Activated T-helper 1 cell treated with anti-CD3 and anti-CD28 coated beads, Interleukin-12 subunit alpha, Interleukin-12 subunit beta, Interleukin-2, Interleukin-4 antibody, amounts not matched to agents 30 ng/mL and 10 ng/mL and 1 ng/mL, durations not matched to agents 14 hours and 24 hours and 36 hours (primary cell): ENCODE measurements around the gene ADAM12. TPM values are rescaled to one million over a fixed set of nuclear protein-coding genes. Genes with fewer than 3 reads are reported as not detected.

Experiments
- DNase-seq: peaks from one replicate; pipeline ENCODE4 v3.0.0; 2021; ENCODE audit warnings: low spot score
- H3K27ac Mint-ChIP-seq: one replicate; pipeline ENCODE4 v1.8.0; 2021; ENCODE audit warnings: mild to moderate bottlenecking, mixed read lengths
- H3K27me3 Mint-ChIP-seq: one replicate; pipeline ENCODE4 v1.8.0; 2022; ENCODE audit warnings: mild to moderate bottlenecking, moderate library complexity, mixed read lengths; ENCODE audit not compliant: insufficient read depth
- H3K36me3 Mint-ChIP-seq: one replicate; pipeline ENCODE4 v1.8.0; 2021; ENCODE audit warnings: low read depth, mixed read lengths
- H3K4me1 Mint-ChIP-seq: one replicate; pipeline ENCODE4 v1.8.0; 2021; ENCODE audit warnings: low read depth, mixed read lengths
- H3K4me3 Mint-ChIP-seq: one replicate; pipeline ENCODE4 v1.8.0; 2021; ENCODE audit warnings: mild to moderate bottlenecking, moderate library complexity, mixed read lengths
- H3K9me3 Mint-ChIP-seq: one replicate; pipeline ENCODE4 v1.8.0; 2021; ENCODE audit warnings: mixed read lengths
- intact Hi-C: fragments of 100-400 bp; cut with micrococcal nuclease; formaldehyde crosslinking; loops from one replicate; pipeline ENCODE4 v1.15.1; 2024
- total RNA-seq: library from RNA; stranded (reverse); gene quantifications from 2 replicates; pipeline ENCODE4 v1.2.3, GENCODE V29; 2022

Gene ADAM12
- total RNA-seq, 1 donor from 2014 or later: not detected

DNA sequence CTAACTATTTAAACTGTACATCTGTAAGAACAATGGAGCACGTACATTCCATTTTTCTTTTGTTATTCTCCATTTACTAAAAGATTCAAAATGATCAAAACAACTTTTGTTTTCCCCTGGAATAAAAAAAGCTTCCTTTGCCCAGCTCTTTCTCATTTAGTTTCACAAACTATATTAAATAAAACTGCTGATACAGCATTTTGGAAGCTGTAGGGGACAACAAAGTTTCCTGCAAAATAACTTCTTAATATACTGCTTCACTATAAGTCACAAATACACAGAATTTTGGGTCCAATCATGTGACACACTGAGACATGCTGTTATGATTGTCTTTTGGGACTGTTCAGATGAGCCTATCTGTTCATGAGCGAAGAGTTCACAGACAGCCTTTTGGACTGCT, 222.4 kb downstream of the ADAM12 start:
- no peak overlapping the region for H3K27ac Mint-ChIP-seq
- no peaks in the 10 kb centered on the region for H3K27me3 Mint-ChIP-seq

DNA sequence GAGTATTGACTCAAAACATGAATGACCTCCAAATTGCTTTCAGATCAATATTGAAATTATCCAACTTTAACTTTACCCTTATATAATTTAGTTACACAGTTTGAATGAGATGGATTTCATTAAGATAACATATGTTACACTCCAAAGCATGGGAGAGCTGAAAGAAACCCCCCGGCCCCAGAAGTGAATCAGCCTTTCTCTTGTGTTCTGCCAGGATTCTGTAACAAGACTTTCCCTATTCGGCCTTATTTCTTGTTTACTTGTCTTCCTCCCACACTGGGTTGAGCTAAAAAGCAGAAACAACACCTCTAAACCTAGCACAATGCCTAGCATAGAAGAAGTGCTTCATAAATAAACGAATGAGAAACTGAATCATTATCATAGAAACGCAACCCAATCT, 224.8 kb downstream of the ADAM12 start:
- DNase-seq: no peak
- no peaks in the 10 kb centered on the region for H3K9me3 Mint-ChIP-seq
- H3K4me1 Mint-ChIP-seq: no peaks in the 10 kb centered on the region
- intact Hi-C loops: no loop called here
- H3K36me3 Mint-ChIP-seq: no peaks in the 10 kb centered on the region
- H3K27me3 Mint-ChIP-seq: no peaks in the 10 kb centered on the region
- no peak overlapping the region for H3K4me3 Mint-ChIP-seq
- no peak overlapping the region for H3K27ac Mint-ChIP-seq

More for the DNA sequence above, 222.4 kb downstream of the ADAM12 start:
- intact Hi-C loops: no loop called here
- H3K9me3 Mint-ChIP-seq: no peaks in the 10 kb centered on the region
- H3K4me3 Mint-ChIP-seq: no peak overlapping the region
- H3K36me3 Mint-ChIP-seq: no peaks in the 10 kb centered on the region
- H3K4me1 Mint-ChIP-seq: no peaks in the 10 kb centered on the region
- DNase-seq: no peak

DNA sequence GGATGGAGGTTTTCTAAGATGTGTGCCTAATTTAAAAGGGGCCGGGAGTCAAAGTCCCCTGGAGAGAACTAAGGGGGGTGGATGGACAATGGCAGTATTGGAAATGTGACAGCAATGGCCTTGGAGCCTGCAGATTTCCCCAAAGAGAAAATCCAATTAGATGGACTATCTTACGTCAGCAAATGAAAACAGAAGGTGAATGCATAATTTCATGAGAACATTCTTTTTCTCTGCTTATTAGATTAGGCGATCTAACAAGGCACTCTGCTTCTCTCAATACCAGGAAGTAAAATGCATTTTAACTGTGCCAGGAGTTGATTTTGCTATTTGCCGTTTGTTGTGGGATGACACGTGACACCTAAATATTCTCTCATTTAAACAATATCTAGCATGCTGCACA, 226.6 kb downstream of the ADAM12 start:
- Mint-ChIP-seq H3K4me1 (no peaks in the 10 kb centered on the region), H3K36me3 (no peaks in the 10 kb centered on the region), H3K9me3 (no peaks in the 10 kb centered on the region), H3K27me3 (no peaks in the 10 kb centered on the region), H3K27ac (no peak overlapping the region), H3K4me3 (no peak overlapping the region)
- DNase-seq: no peak
- intact Hi-C loops: no loop called here

DNA sequence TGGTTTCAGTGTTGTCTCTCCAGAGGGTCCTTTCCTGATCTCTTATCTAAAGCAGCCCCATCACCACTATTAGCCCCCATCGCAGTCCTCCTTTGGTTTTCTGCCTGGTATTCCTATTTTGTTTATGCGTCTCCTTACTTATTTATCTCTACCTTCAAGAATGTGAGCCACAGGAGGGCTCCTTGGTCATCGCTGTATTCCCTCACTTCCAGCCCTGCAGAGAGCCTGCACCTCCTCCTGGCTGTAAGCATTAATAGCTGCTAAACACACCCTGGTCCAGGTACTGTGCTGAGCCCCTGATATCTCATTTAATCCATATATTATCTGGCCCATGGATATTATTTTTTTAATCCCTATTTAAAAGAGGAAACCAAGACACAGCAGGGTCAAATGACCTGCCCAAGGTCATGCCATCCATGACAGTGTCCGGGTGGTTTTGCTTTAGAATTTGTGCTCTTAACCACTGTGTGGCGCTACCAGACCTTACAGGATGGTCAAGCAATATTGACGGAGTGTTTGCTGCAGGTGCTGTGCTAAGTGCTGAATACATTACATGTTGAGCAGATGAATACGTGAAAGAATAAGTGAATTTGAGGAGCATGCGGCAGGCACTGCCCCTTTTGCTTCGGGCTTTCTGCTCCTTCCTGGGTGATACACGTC, 227.2 kb downstream of the ADAM12 start:
- intact Hi-C loops: no loop called here
- no peaks in the 10 kb centered on the region for H3K27me3 Mint-ChIP-seq
- no peaks in the 10 kb centered on the region for H3K36me3 Mint-ChIP-seq
- DNase-seq: no peak
- H3K4me3 Mint-ChIP-seq: no peak overlapping the region
- H3K4me1 Mint-ChIP-seq: no peaks in the 10 kb centered on the region
- no peak overlapping the region for H3K27ac Mint-ChIP-seq
- no peaks in the 10 kb centered on the region for H3K9me3 Mint-ChIP-seq

DNA sequence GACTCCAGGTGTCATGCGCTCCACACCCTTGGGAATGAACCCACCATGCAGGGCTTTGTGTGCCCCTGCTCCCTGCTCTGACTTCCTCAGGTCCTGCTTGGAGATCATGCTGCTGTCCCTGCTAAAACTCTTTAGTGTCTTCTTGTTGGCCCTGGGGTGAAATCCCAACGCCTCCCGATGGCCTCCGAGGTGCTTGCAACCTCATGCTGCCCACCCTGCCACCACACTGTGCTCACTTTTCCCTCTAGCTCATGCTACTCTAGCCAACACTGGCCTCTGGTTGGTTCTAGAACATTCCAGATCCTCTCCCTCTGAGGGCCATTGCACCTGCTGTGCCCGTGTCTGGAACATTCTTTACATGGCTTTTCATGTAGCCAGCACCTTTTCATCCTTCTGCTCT, 227.7 kb downstream of the ADAM12 start:
- no peaks in the 10 kb centered on the region for H3K9me3 Mint-ChIP-seq
- H3K4me3 Mint-ChIP-seq: no peak overlapping the region
- H3K4me1 Mint-ChIP-seq: no peaks in the 10 kb centered on the region

DNA sequence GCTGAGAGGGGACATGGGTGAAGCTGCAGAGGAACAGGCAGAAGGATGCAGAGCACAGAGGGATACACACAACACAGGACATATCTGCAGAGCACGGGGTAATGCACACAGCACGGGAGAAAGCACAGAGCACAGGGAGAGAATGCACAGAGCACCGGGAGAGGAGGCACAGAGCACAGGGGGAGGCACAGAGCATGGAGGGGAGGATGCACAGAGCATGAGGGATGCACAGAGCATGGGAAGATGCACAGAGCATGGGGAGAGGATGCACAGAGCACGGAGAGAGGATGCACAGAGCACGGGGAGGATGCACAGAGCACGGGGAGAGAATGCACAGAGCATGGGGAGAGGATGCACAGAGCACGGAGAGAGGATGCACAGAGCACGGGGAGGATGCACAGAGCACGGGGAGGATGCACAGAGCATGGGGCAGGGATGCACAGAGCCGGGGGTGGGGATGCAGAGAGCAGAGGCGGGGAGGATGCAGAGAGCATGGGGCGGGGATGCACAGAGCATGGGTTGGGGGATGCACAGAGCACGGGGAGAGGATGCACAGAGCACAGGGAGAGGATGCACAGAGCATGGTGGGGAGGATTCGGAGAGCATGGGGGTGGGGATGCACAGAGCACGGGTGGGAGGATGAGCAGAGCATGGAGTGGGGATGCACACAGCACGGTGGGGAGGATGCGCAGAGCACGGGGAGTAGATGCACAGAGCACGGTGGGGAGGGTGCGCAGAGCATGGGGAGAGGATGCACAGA, 230.0 kb downstream of the ADAM12 start:
- DNase-seq: no peak
- H3K27me3 Mint-ChIP-seq: no peaks in the 10 kb centered on the region
- H3K9me3 Mint-ChIP-seq: no peaks in the 10 kb centered on the region
- H3K4me3 Mint-ChIP-seq: no peak overlapping the region
- H3K4me1 Mint-ChIP-seq: no peaks in the 10 kb centered on the region
- no peak overlapping the region for H3K27ac Mint-ChIP-seq
- intact Hi-C loops: no loop called here
- no peaks in the 10 kb centered on the region for H3K36me3 Mint-ChIP-seq

More for the DNA sequence above, 227.7 kb downstream of the ADAM12 start:
- intact Hi-C loops: no loop called here
- no peak for DNase-seq
- Mint-ChIP-seq H3K27me3 (no peaks in the 10 kb centered on the region), H3K27ac (no peak overlapping the region), H3K36me3 (no peaks in the 10 kb centered on the region)

DNA sequence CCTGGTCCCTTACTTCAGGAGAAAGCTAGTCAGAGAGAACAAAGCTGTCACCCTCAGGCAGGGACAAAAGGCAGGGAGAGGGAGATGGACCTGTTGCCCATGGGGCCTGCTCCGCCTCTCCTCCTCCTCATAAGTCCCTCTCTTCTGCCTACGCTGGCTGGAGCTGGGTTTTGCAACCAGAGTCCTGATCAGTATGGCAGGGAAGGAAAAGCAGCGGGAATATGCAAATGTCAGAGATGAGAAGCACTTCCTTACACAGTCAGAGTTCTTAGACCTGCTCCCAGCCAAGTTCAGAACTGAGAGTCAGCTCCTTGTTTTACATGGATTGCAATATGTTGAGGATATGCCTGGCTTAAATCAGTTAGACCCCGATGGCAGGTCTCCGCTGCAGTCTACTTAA, 231.1 kb downstream of the ADAM12 start:
- H3K4me1 Mint-ChIP-seq: no peaks in the 10 kb centered on the region
- intact Hi-C loops: no loop called here
- no peak overlapping the region for H3K27ac Mint-ChIP-seq
- no peaks in the 10 kb centered on the region for H3K36me3 Mint-ChIP-seq
- no peaks in the 10 kb centered on the region for H3K9me3 Mint-ChIP-seq
- no peak overlapping the region for H3K4me3 Mint-ChIP-seq
- no peak for DNase-seq
- H3K27me3 Mint-ChIP-seq: no peaks in the 10 kb centered on the region

DNA sequence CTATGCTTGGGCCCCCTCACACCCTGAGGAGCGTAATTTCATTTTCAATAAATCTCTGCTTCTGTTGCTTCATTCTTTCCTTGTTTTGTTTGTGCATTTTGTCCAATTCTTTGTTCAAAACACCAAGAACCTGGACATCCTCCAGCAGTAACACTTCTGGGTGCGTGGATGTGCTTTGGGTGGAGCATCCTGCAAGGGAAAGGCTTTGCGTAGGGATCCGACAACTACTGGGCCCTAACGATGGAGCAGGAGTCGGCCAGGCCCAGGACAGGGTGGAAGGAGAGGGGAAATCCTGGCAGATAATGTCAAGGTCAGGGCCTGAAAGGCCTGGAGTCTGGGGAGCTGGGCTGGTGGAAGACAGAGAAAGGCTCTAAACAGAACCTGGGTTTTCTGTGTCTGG, 231.8 kb downstream of the ADAM12 start:
- H3K9me3 Mint-ChIP-seq: no peaks in the 10 kb centered on the region
- intact Hi-C loops: no loop called here
- H3K27me3 Mint-ChIP-seq: no peaks in the 10 kb centered on the region
- H3K4me1 Mint-ChIP-seq: no peaks in the 10 kb centered on the region
- no peak overlapping the region for H3K27ac Mint-ChIP-seq
- H3K36me3 Mint-ChIP-seq: no peaks in the 10 kb centered on the region
- no peak overlapping the region for H3K4me3 Mint-ChIP-seq
- no peak for DNase-seq

DNA sequence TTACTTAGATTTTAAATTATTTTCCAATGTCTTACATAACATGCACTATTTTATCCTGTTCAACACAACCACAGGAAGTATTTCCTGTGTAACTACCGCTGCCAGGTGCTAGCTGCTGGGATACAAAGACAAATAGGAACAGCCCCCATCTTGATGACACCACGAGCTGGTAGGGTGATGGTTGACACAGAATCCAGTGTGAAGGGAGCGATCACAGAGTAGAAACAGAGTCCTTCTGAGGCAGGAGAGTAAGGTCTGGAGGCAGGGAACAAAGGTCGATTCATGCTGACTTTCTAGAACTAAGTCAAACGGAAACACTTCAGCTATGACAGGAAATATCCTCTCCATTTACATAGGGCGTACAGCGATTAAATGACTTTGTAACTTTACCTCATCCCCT, 232.3 kb downstream of the ADAM12 start:
- no peak for DNase-seq
- Mint-ChIP-seq H3K27ac (no peak overlapping the region), H3K9me3 (no peaks in the 10 kb centered on the region), H3K4me3 (no peak overlapping the region), H3K36me3 (no peaks in the 10 kb centered on the region), H3K4me1 (no peaks in the 10 kb centered on the region), H3K27me3 (no peaks in the 10 kb centered on the region)
- intact Hi-C loops: no loop called here

DNA sequence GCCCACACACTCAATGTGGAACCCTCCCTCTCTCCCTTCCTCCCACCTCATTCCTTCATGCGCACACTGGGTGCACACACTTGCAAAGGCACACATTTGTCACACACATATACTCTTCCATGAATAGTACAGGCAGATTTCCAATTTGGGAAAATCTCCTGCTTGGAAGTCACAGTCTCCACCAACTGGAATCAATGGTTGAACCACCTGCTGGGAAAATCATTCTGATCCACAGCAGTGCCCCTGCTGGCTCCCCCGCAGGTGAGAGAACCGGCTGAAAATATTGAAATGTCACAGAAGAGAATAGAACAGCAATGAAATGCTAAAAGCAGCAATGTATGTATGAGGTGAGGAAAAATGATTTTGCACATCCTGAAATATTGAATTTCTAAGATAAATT, 232.7 kb downstream of the ADAM12 start:
- Mint-ChIP-seq H3K27me3 (no peaks in the 10 kb centered on the region), H3K4me3 (no peak overlapping the region), H3K4me1 (no peaks in the 10 kb centered on the region), H3K9me3 (no peaks in the 10 kb centered on the region), H3K27ac (no peak overlapping the region), H3K36me3 (no peaks in the 10 kb centered on the region)
- intact Hi-C loops: no loop called here
- no peak for DNase-seq

DNA sequence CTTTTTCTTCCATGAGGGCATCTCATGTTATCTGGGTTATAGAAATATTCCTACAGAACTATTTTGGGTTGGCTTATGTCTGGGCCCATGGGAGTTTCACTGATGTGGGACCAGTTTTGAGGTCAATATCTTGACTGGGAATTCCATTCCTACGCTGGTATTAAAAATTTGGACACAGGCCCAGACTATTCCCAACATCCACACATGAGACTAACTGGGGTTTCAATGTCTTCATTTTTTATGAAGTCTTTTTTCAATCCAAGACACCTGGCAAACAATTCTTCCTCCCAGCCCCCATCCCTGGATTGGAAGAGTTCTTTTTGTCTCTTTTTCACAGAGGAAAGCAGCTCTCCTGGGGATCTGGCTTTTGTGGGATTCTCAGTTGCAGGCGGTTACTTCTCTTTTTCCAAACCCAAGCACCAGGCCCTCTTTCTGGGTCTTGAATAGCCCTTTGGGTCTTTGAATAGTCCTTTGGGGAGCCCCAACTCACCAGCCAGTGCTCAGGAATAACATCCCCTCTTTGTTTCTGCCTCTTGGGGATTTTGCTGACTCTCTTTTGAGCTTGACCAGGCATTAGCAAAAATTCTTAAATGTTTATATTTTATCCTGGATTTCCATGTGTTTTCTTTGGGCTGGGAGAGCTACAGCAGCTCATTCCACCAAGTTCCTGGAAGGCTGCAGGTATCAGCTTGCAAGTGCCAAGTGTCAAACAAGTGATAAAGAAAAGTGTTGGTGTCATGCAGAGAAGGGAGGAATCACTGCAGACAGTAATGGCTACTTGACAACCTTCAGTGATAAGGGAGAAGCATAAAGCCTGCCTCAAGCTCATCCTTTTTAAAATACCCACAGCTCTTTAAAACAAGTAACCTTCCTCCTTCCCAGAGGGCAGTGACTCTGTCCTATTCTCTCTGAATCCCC, 234.3 kb downstream of the ADAM12 start:
- H3K9me3 Mint-ChIP-seq: no peaks in the 10 kb centered on the region
- DNase-seq: no peak
- H3K4me3 Mint-ChIP-seq: no peak overlapping the region
- H3K27me3 Mint-ChIP-seq: peaks cover 2% of the 10 kb centered on the region
- no peak overlapping the region for H3K27ac Mint-ChIP-seq
- no peaks in the 10 kb centered on the region for H3K4me1 Mint-ChIP-seq
- intact Hi-C loops: no loop called here
- no peaks in the 10 kb centered on the region for H3K36me3 Mint-ChIP-seq

DNA sequence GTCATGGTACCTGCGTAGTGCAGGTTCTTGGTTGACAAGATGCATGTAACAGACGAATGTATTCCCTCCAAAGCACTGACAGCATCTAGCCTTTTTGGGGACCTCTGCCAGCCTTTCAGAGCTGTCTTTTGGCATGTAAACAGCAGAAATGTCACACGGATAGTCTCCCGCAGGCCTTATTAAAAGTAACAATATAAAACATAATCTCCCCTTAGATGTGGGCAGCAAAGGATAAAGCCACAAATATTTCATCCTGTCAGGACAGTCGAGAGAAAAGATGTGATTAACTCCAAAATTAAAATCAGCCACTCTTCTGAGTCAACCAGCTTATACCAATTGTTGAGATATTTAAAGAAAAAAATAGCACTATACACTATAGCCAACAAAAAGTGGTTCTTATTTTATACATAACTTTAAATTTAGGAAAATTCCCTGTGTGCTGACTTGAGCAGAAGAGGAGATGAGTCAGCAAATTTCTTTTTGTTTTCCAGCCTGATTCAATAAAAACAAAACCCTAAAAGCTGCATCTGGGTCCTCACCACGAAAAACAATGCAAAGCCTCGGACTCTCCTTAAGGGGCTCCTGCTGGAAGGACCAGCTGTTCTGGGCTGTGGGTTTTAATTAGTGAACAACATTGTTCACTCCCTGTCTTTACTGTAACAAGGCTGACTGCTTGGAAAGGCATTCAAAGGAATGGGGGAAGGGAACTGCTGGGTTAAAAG, 240.2 kb downstream of the ADAM12 start:
- no peak for DNase-seq
- H3K4me3 Mint-ChIP-seq: no peak overlapping the region
- H3K27me3 Mint-ChIP-seq: peaks cover 2% of the 10 kb centered on the region
- no peaks in the 10 kb centered on the region for H3K36me3 Mint-ChIP-seq
- peaks cover 4% of the 10 kb centered on the region for H3K9me3 Mint-ChIP-seq
- intact Hi-C loops: no loop called here
- no peak overlapping the region for H3K27ac Mint-ChIP-seq
- H3K4me1 Mint-ChIP-seq: no peaks in the 10 kb centered on the region
